BE2C (cell line): ENCODE data around the gene RBM20.
"Not testable (repeated sequence)": the region's sequence is repeated elsewhere in the genome, so short reads cannot be mapped to it uniquely, and the experiment has no call there.

Source experiments
- DNase-seq: peaks from one replicate; pipeline ENCODE4 v3.0.0-alpha.2; 2020
- H3K27me3 ChIP-seq: fragments of 250-450 bp; sonication (Bioruptor Pico); 2 replicates; pipeline ENCODE4 v1.5.1; 2020; ENCODE audit warnings: mild to moderate bottlenecking
- H3K36me3 ChIP-seq: fragments of 250-450 bp; sonication (Bioruptor Pico); 2 replicates; pipeline ENCODE4 v1.5.1; 2020; ENCODE audit warnings: mild to moderate bottlenecking
- H3K4me1 ChIP-seq: fragments of 250-450 bp; sonication (Bioruptor Pico); 2 replicates; pipeline ENCODE4 v1.5.1; 2020
- H3K4me3 ChIP-seq: 2 replicates; pipeline ENCODE4 v1.5.1; 2011; ENCODE audit warnings: low read depth, low read length
- H3K9me3 ChIP-seq: fragments of 250-450 bp; sonication (Bioruptor Pico); 2 replicates; pipeline ENCODE4 v1.5.1; 2020
- TF ChIP-seq, protein P1 (sequence below): IDR thresholded peaks from 2 replicates; pipeline ENCODE4 v1.5.1; 2012; ENCODE audit warnings: mild to moderate bottlenecking, low read depth, low read length

RBM20 gene

DNA sequence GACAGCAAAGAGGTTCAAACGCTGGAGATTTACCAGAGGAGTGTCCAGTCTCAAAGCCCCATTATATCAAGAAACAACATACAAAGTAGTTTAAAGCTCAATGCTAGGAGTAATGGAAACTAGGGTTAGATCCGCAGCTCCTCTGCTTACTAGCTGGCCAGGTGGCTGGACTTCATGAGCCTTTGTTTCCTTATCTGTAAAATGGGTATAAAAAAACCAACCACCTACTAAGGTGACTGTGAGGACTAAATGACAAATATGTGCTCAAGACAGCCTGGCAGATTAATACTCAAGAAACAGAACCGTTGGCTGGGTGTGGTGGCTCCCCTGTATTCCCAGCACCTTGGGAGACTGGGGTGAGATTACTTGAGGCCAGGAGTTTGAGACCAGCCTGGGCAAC, 5.8 kb upstream of the RBM20 start:
- DNase-seq, result no peak
- Histone ChIP-seq H3K27me3 (no peaks in the 10 kb centered on the region), H3K36me3 (no peaks in the 10 kb centered on the region), H3K9me3 (no peaks in the 10 kb centered on the region), H3K4me3 (no peak overlapping the region), H3K4me1 (peaks cover 24% of the 10 kb centered on the region)
- TF ChIP-seq, protein P1, sequence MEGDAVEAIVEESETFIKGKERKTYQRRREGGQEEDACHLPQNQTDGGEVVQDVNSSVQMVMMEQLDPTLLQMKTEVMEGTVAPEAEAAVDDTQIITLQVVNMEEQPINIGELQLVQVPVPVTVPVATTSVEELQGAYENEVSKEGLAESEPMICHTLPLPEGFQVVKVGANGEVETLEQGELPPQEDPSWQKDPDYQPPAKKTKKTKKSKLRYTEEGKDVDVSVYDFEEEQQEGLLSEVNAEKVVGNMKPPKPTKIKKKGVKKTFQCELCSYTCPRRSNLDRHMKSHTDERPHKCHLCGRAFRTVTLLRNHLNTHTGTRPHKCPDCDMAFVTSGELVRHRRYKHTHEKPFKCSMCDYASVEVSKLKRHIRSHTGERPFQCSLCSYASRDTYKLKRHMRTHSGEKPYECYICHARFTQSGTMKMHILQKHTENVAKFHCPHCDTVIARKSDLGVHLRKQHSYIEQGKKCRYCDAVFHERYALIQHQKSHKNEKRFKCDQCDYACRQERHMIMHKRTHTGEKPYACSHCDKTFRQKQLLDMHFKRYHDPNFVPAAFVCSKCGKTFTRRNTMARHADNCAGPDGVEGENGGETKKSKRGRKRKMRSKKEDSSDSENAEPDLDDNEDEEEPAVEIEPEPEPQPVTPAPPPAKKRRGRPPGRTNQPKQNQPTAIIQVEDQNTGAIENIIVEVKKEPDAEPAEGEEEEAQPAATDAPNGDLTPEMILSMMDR, result no peak

DNA sequence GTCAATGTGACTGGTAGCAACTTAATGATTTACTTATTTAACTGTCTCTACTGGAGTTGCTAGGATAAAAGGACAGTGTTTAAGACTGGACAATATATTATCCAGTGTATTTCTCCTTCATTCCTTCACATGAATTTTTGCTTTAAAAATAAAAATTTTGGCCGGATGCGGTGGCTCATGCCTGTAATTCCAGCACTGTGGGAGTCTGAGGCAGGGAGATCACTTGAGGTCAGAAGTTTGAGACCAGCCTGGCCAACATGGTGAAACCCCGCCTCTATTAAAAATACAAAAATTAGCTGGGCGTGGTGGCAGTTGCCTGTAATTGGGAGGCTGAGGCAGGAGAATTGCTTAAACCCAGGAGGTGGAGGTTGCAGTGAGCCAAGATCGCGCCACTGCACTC, 5.1 kb upstream of the RBM20 start:
- not testable (repeated sequence) for H3K36me3 ChIP-seq, H3K4me3 ChIP-seq, H3K9me3 ChIP-seq, DNase-seq, H3K27me3 ChIP-seq
- peaks cover 24% of the 10 kb centered on the region for H3K4me1 ChIP-seq

DNA sequence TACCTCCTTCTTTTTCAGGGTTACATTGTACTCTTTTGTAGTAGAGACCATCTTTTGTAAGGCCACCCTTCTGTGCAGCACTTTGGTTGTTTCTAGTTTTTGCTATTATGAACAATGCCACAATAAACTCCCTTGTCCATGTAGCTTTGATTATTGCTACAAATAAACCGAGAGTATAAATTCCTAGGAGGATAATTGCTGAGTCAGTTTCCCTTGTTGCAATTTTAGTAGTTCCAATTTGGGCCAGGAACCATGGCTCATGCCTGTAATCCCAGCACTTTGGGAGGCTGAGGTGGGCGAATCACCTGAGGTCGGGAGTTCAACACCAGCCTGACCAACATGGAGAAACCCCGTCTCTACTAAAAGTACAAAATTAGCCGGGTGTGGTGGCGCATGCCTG, 4.3 kb upstream of the RBM20 start:
- not testable (repeated sequence) for H3K9me3 ChIP-seq, DNase-seq, H3K4me3 ChIP-seq, H3K27me3 ChIP-seq, H3K36me3 ChIP-seq
- H3K4me1 ChIP-seq, result peaks cover 24% of the 10 kb centered on the region

DNA sequence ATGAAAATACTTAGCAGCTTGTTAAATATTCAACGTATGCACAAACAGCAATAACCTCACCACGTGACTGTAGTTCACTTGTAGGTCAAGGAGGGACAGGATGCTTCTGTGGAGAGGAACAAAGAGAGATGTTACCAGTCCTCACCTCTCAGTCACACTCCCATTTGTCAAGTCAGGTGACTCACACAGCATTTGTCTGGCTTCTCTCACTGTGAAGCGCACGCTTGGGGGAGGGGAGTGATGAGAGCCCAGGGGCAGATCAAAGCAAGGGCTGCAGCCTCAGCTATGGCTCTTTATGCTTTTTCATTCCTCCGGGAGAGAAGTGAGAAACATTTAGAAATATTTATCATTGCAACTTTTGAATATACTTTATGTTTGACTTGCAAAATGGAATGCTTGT, 2.9 kb upstream of the RBM20 start:
- no peak overlapping the region; the same call in 1 of the 2 replicates for H3K4me3 ChIP-seq
- TF ChIP-seq, protein P1, result no peak
- no peaks in the 10 kb centered on the region for H3K27me3 ChIP-seq
- H3K36me3 ChIP-seq, result no peaks in the 10 kb centered on the region
- peak; percentile 86 for DNase-seq
- no peaks in the 10 kb centered on the region for H3K9me3 ChIP-seq
- peaks cover 22% of the 10 kb centered on the region for H3K4me1 ChIP-seq

DNA sequence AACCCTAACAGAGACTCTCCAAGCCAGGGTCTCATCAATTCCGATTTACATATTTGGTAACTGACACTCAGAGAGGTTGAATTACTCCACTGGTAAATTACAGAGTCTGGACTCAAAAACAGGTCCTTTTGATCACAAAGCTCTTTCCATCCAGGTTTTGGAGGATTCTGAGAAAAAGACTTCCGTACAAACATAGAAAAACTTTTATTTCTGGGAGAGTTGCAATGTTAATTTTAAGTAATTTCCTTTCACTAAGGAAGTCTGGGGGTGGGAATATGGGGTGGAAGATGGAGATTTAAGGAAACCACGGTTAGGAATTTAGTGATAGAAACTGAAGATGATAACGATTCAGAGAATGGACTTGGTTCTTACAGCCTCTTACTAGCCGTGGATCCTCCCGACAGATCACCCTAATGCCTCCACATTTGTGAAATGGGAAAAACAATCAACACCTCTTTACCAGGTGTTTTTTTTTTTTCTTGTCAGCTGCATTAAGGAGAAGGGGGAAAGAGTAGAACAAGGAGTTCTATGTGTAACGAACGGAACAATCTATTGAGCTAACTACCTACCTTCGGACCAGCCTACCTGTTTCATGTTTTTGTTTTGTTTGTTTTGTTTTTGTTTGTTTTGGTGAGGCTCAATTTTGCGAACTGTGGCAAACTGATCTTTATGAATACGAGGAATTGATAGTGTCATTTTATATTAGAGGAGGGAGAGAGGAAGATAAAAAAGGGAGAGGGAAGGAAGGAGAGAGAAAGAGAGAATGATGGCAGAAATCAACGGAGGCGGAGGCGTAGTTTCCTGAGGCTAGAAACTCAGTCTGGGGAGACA, 1.7 kb upstream of the RBM20 start:
- DNase-seq, result no peak
- H3K4me3 ChIP-seq, result no peak overlapping the region
- TF ChIP-seq, protein P1, result no peak
- H3K36me3 ChIP-seq, result no peaks in the 10 kb centered on the region
- H3K4me1 ChIP-seq, result peaks cover 10% of the 10 kb centered on the region
- no peaks in the 10 kb centered on the region for H3K9me3 ChIP-seq
- no peaks in the 10 kb centered on the region for H3K27me3 ChIP-seq

DNA sequence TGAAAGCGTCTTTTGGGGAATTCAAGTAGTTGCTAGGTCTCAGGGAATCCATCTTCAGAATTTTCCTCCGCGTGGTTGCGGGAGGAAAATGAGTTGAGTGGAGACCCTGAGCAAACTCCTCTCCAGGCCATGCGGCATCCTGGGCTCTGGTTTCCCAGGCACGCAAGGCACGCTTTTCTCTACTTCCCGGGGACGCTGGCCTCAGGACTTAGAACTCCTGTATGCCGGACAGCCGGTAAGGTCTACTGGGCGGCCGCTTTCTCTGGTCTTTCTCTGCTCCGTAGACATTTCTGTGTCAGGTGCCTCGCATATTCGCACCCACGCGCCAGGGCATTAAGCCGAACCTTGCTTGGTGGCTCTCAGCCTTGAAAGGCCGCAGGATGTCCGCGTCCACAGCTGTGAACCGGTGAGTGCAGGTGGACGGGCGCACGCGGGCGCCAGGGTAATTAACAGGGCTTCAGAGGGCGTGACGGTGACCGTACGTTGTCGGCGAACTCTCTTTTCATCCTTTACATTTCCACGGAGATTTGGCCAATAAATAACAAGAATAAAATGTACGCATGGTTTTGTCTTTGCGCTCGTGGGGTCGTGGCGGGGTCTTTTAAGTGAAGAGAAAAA, 992 bp upstream of the RBM20 start:
- Histone ChIP-seq H3K9me3 (no peaks in the 10 kb centered on the region), H3K27me3 (no peaks in the 10 kb centered on the region), H3K4me1 (peaks cover 6% of the 10 kb centered on the region; the same call in 1 of the 2 replicates), H3K4me3 (peak overlapping the region; percentile 94), H3K36me3 (no peaks in the 10 kb centered on the region)
- TF ChIP-seq, protein P1, result no peak
- no peak for DNase-seq

DNA sequence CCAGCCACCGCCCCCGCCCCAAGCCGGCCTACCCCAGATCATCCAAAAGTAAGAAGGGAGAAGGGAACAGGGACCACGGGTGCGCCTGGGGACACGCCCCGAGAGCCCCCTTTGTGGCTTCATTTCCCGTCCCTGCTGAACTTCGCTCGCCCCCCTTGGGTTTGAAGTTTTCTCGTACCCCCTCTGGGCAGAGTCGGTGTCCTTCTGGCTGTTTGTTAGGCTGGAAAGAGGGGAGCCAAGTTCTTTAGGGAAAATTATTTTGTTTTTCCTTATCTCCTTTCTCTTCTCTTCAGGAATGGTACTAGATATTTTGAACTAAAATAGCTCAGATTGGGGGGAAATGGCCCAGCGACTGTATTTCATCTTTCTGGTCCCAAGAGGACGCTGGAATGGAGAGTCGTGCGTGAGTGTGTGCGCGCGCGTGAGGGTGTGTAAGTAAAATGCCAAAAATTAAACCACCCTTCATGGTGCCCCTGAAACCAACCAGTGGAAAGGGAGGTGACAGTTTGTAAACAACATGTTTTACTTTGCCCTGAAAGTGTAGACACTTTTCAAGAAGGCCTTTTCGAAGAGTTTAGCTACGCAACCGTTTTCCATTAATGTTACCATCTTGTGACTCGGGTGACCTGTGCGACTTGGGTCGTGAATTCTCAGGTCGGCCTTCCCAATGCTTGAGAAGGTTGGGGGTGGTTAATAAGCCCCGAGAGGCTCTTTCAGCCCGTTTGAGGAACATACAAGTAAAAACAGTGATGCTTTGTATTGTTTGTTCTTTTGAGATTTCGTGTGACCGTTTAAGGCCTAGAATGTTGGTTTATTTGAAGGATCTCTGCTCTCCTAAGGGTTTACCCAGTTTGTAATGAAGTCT, 694 bp downstream of the RBM20 start:
- Histone ChIP-seq H3K9me3 (no peaks in the 10 kb centered on the region), H3K4me1 (peaks cover 13% of the 10 kb centered on the region), H3K4me3 (peak overlapping the region; percentile 94), H3K36me3 (no peaks in the 10 kb centered on the region), H3K27me3 (no peaks in the 10 kb centered on the region)
- peak; percentile 21 for DNase-seq
- TF ChIP-seq, protein P1, result no peak
